ENCODE measurements around the gene SNRNP70.
"Not testable (repeated sequence)": the region's sequence is repeated elsewhere in the genome, so short reads cannot be mapped to it uniquely, and the experiment has no call there.

The SNRNP70 gene

DNA sequence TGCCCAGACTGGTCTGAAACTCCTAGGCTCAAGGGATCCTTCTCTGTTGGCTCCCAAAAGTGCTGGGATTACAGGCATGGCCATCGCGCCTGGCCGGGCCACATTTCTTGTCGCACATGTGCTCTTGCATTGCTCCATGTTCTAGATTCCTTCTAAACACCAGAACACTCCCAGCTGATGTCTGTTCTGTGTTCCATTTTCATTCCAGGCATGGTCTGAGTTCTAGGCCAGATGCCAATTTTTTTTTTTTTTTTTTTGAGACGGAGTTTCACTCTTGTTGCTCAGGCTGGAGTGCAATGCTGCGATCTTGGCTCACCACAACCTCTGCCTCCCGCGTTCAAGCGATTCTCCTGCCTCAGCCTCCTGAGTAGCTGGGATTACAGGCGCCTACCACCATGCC lies 36.6 kb downstream of the SNRNP70 start:
- DNase-seq, result not testable (repeated sequence)

DNA sequence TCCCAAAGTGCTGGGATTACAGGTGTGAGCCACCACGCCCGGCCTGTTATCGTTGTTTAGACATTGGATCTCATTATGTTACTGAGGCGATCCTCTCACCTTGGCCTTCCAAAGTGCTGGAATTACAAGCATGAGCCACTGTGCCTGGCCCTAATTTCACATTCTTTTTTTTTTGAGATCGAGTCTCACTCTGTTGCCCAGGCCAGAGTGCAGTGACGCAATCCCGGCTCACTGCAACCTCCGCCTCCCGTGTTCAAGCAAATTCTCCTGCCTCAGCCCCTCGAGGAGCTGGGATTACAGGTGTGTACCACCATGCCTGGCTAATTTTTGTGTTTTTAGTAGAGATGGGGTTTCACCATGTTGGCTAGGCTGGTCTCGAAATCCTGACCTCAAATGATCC lies 38.0 kb downstream of the SNRNP70 start:
- not testable (repeated sequence) for DNase-seq

DNA sequence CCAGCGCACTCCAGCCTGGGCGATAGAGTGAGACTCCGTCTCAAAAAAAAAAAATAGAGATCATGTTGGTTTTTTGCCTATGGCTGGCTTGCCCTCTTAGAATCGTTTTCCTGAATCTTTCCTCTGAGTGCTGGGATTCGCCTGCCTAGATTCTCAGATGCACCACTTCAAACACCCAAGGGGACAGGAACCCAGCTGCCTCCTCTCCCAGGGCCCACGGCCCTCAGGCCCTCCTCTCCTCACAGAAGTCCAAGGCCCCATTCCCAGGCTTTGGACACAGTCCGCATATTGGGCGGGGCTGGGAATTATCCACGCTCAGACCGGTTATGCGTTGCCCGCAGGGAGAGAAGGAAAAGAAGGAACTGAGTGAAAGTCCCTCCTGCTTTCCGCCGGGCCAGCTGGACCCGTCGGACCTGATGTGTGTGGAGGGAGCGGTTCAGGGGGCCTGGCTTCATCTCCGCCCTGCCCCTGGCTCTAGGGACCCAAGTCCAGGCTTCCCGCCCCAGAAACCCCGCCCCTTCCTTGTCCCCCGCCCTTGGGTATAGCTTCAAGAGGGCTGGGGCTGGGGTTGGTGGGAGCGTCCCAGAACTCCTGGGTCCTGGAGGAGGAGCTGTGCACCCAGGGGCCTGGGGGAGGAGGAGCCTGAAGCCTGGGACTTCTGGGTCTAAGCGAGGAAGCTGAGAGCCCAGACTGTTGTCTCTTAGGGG lies 39.9 kb downstream of the SNRNP70 start:
- DNase-seq, result no peak

- DNase-seq, result no peak
These were observed 41.3 kb downstream of the SNRNP70 start for GRCh38 chr19:49126575-49126974.

DNA sequence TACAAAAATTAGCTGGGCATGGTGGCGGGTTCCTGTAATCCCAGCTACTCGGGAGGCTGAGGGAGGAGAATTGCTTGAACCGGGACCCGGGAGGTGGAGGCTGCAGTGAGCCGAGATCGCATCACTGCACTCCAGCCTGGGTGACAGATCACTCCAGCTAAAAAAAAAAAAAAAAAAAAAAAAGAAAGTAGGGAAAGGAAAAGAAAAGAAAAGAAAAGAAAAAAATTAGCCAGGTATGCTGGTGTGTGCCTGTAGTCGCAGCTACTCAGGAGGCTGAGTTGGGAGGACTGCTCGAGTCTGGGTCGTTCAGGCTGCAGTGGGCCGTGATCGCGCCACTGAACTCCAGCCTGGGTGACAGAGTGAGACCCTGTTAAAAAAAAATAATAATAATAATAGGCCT lies 42.0 kb downstream of the SNRNP70 start:
- not testable (repeated sequence) for DNase-seq

DNA sequence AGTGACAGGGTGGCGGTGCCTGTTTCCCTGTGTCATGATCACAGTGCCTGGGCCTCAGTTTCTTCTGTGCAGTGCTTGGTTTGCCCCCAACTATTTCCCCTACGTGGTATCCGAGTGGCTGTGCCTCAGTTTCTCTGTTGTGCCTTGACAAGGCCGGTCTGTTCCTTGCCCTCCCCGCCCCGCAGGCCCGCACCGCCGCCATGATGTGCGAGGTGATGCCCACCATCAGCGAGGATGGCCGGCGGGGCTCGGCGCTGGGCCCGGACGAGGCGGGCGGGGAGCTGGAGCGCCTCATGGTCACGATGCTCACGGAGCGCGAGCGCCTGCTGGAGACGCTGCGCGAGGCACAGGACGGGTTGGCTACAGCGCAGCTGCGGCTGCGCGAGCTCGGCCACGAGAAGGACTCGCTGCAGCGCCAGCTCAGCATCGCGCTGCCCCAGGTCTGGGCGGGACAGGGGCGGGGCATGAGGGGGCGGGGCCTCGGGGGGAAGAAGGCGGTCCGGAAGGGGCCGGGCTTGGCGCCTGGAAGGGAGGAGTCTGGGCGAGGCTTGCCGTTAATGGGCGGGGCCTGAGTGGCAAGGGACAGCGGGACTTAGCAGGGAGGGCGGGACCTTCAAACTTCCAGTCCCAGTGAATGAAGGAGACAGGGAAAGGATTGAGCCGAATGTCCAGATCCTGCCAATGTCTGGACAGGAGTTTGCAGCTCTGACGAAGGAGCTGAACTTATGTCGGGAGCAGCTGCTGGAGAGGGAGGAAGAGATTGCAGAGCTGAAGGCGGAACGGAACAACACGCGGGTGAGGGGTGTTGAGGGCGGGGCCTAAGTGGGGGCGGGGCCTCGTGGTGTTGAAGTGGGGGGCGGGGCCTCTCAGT lies 42.7 kb downstream of the SNRNP70 start:
- DNase-seq, result peak; percentile 95

GRCh38 chr19:49128545-49129237 lies 43.4 kb downstream of the SNRNP70 start:
- no peak for DNase-seq

DNA sequence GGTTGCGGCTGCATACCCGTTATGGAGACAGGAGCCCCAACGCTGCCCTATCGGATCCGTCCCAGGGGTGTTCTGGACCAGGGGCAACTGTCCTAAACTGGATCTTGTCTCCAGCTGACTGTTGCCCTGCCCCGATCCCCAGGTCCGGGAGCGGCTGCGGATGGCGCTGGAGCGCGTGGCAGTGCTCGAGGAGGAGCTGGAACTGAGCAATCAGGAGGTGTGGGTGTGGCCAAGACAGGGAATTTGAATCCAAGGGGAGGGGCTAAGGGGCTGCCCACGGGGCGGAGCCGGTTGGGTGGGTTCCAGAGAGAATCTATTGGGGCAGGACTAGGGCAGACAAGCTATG lies 44.0 kb downstream of the SNRNP70 start:
- DNase-seq, result no peak

DNA sequence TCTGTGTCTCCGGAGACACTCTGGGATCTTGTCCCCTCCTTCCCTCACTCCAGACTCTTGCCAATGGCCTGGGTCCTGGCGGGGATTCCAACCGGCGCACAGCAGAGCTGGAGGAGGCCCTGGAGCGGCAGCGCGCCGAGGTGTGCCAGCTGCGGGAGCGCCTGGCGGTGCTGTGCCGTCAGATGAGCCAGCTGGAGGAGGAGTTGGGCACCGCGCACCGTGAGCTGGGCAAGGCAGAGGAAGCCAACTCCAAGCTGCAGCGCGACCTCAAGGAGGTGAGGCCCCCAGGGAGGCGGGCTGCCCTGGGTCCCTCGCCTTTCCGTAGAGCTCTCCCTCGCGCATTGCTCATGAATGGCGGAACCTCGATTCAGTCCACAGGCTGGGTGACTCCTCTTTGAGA lies 45.1 kb downstream of the SNRNP70 start:
- no peak for DNase-seq

DNA sequence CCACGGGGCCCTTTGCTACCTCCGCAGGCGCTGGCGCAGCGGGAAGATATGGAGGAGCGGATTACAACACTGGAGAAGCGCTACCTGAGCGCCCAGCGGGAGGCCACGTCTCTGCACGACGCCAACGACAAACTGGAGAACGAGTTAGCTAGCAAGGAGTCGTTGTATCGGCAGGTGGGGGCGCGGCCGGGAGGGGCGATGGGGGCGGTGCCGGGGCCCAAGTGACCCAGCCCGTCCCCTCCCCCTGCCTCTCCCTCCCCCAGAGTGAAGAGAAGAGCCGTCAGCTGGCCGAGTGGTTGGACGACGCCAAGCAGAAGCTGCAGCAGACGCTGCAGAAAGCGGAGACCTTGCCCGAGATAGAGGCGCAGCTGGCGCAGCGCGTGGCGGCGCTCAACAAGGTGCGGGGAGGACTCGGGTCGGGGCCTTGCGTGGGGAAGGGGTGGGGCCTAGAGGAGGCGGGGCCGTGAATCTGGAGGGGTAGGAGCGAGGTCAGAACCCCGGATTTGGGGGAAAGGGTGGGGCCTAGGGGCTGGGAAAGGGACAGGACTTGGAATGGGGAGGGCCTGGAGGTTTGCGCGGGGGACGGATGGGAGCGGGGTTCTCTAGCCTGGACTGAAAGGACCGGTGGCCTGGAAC lies 47.8 kb downstream of the SNRNP70 start:
- peak; percentile 40 for DNase-seq

GRCh38 chr19:49133621-49134454 lies 48.6 kb downstream of the SNRNP70 start:
- peak; percentile 54 for DNase-seq

GRCh38 chr19:49135686-49136085 lies 50.4 kb downstream of the SNRNP70 start:
- DNase-seq, result no peak

GRCh38 chr19:49136771-49137171 lies 51.5 kb downstream of the SNRNP70 start:
- DNase-seq, result no peak

DNA sequence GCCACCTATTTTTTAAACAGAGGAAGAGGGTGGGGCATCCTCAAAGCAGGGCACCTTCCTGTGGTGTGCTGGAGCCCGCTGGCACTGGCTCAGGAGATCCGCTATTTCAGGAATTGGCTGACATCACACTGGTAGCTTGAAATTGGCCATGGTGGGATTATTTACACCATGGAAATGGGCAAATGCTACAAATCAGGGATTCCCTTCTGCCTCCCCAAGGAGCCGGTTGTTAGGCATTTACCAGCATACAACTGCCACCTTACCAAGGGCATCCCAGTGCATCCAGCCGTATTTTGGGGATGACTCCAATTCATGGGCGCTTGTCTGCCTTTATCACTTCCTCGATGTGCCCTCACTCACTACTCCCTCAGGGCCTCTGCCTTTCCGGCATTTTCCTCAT lies 55.7 kb downstream of the SNRNP70 start:
- DNase-seq, result no peak

DNA sequence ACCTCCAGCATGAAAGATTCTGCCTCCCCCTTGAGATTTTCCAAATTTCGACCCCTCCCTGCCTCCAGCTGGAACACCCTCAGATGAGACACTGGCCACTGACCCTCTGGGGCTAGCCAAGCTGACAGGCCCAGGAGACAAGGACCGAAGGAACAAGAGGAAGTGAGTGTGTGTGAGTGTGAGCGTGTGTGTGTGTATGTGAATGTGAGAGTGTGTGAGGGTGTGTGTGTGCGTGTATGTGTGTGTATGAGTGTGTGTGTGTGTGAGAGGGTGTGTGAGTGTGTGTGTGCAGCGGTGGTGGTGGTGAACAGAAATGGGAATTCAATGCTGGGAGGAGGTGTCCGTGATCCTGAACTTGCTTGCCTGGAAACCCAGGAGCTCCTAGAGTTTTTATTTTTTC lies 56.1 kb downstream of the SNRNP70 start:
- DNase-seq, result no peak

GRCh38 chr19:49142866-49143335 lies 57.6 kb downstream of the SNRNP70 start:
- DNase-seq, result peak; percentile 90

DNA sequence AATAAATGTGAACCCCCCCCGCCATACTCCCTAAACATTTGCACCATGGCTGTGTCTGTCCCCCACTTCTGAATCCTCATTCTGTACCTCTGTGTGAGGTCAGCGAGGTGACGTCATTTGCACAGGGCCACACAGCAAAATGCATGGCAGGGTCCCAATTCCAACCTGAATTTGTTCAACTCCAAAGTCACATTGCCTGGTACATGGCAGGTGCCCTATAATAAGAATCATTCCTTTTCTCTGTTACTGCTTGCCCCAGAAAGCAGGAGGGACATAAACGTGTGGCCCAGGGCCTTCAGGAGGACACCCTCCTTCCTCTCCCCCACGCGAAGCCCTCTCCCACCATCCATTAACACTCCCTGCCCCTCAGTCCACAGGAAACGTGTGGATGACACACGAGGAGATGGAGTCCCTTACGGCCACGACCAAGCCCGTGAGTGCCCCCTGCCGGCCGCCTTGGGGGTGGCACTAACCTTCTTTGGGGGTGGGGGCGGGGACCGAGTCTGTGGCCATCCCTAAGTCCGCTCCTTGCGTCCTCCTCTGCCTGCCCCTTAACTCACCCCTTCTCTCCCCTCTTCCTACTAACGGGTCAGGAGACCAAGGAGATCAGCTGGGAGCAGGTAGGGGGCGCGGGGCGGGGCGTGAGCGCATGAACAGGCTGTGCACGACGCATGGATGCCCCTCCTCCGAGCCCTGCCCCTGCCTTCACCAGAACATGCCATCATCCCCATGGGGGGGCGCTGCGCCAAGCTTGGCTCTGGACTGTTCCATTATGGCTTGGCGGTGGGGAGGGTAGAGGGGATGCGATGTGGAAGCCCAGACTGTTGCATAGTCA lies 60.5 kb downstream of the SNRNP70 start:
- DNase-seq, result peak; percentile 45

- DNase-seq, result not testable (repeated sequence)
These were observed 61.1 kb downstream of the SNRNP70 start for GRCh38 chr19:49146408-49146770.

- no peak for DNase-seq
These were observed 62.9 kb downstream of the SNRNP70 start for GRCh38 chr19:49148044-49148682.

DNA sequence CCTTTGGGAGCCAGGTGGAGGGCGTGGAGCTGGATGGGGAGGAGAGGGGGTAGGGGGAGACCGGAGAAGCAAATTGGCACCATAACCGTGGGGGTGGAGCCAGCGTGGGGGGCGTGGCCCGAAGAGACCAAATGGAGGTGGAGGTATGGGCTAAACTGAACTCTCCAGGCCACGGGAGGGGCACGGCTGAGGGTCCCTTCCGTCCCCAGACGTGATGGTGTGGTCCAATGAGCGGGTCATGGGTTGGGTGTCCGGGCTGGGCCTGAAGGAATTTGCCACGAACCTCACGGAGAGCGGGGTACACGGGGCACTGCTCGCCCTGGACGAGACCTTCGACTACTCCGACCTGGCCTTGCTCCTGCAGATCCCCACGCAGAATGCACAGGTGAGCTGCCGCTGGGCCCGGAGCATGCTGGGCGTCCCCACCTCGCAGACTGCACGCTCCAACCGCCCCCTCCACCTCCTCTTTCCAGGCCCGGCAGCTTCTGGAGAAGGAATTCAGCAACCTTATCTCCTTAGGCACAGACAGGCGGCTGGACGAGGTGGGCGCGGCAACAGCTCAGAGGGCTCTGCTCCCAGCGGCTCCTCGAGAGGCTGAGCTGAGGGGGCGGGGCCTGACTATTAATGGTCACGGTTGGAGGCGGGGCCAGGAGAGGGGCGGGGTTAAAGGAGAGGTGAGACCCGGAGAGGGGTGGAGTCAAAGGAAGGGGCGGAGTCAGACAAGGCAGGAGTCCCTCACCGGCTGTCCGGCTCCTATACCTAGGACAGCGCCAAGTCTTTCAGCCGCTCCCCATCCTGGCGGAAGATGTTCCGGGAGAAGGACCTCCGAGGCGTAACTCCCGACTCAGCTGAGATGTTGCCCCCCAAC lies 63.8 kb downstream of the SNRNP70 start:
- peak; percentile 83 for DNase-seq

Measured in DMS153 (cell line).